Activated CD4-positive, alpha-beta T cell treated with anti-CD3 and anti-CD28 coated beads, Interleukin-2, amount 50 U/mL, for 16 hours (primary cell): ENCODE data around the gene KIAA1614.

ENCODE experiments used
- DNase-seq: peaks from one replicate; pipeline ENCODE4 v3.0.0-alpha.2; 2020

KIAA1614 gene

GRCh38 chr1:180927348-180927747, 14.7 kb downstream of the KIAA1614 start:
- no peak for DNase-seq

GRCh38 chr1:180927841-180928240, 15.1 kb downstream of the KIAA1614 start:
- no peak for DNase-seq

DNA sequence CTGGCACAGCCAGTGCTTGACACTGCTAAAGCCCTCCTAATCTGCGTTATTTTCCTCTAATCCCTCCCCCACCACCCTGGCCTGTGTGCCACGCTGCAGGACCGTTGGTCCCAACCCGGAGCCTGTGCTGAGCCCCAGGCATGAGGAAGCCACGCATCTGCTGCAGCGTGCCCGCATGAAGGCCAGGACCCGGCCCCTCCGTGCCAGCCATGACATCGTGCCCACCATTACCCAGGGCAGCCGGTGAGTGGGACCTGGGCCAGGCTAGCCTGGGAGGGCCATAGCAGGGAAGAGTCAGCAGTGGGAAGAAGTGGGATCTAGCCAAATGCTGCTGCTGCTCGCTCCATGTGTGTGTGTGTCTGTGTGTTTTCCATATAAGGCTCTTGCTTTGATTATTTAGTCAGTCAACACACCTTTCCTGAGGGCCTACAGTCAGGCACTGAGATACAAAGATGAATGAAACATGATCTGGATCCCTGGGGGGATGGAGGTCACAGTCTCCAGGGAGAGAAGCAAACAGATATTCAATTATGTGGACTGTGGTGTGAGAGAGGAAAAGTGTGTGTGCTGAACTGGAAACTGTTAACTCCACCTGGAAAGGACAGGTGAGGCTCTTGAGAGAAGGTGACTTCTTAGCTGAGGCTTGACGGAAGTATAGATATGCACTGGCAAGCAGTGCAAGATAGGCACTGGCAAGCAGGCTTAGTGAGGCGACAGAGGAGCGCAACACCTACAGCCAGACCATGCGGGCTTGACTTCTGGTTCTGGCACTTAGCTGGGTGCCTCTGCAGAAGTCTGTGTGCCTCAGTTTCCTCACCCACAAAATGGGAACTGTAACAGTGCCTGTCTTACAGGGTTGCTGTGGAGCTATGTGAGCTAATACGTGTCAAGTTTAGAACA, 15.9 kb downstream of the KIAA1614 start:
- no peak for DNase-seq

GRCh38 chr1:180929389-180929788, 16.7 kb downstream of the KIAA1614 start:
- no peak for DNase-seq

DNA sequence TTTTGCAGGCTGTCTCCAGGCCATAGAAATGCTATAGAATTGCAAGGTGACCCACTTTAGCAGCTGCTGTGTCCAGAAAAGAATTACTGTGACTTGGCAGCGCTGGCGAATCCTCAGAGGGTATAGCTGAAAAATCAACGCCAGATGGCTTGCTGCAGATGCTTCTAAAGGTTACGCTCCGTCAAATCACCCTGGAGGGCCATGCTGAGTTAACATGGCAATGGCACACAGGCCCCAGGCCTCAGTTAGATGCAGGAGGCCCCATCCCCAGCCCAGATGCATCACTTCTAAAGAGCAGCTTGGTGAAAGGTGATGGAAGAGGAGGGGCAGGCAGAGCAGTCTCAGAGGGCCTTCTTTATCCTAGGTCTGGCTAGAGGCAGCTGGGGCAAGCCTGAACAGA, 18.0 kb downstream of the KIAA1614 start:
- no peak for DNase-seq

DNA sequence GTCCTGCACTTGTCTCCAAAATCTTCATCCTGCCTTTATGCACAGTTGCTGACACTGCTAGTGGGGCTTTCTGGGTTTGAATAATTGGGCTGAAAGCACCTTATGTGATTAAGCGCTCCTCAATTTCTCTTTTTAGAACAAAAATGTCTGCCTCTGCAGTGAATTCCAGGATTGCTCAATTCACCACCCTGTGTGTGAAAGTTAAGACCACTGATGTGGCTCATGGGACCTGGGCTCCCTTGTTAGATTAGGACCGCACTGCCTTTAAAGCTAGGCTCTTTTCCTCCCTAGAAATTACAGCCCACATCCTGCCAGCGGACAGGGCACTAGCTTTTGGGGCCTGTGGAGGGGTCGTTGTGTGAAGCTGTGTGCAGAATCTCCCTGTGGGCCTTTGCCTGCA, 18.8 kb downstream of the KIAA1614 start:
- DNase-seq = no peak

- DNase-seq = no peak
Measured at GRCh38 chr1:180932378-180932777, 19.7 kb downstream of the KIAA1614 start.

DNA sequence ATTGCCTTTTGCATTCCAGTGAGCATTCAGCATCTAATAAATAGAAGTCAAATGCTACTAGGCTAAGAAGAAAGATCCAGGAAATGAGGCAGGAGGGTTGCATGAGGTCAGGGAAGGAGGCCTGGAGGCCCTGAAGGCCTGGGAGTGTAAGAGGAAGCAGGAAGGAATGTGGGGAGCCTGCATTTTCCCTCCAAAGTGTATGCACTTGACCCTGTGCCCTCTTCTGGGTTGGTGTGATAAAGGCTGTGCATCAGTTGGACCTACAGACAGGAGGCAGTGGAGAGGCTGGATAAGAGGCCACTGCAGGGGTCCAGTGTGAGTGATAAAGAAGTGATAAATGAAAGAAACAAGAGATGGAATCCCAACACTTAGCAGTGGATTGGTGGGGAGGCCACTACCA, 20.4 kb downstream of the KIAA1614 start:
- DNase-seq = no peak

GRCh38 chr1:180934563-180934962, 21.9 kb downstream of the KIAA1614 start:
- DNase-seq = no peak

GRCh38 chr1:180935326-180936109, 22.8 kb downstream of the KIAA1614 start:
- DNase-seq = no peak

- no peak for DNase-seq
Measured at GRCh38 chr1:180936110-180937011, 23.7 kb downstream of the KIAA1614 start.

DNA sequence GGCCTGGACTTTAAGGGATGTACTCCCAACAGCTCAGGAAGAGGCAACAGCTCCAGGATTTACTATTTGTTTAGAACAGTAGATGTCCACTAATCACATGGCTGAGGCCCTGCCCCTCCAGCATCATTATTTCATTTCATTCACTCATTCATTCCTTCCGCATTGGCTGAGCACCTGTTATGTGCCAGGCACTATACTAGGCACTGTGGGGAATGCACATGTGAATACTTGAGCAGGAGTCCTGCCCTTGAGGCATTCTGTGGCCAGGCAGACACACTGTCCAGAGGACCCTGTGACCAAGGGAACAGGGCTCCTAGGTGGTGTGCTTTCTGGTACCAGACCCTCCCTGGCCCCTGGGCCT, 24.3 kb downstream of the KIAA1614 start:
- DNase-seq = no peak

DNA sequence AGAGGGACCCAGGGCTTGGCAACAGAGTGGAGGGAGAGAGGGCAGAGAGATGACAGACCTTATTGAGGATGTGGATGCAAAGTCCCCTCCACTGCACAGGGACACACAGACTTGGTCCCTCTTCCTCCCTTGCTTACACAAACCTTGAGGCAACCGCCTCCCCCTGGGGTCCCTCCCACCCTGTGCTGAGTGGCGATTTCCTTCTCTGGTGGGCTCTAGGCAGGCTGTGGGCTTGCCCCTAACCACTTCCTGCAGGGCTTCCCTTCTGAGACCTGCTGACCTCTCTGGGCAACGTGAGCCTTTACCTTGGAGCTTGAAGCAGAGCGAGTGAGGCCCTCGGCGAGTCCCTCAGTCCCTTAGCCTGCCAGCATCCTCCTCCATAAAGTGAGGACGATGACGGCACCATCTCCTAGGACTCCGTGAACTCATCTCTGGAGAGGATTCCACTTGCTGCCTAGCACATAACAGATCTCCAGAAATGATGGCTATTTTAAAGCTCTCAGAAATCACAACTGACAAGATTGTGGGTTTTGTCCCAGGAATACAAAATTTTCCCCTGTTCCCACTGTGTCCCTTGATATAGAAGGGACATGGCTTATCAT, 25.0 kb downstream of the KIAA1614 start:
- DNase-seq = no peak

- no peak for DNase-seq
Measured at GRCh38 chr1:180939073-180939710, 26.5 kb downstream of the KIAA1614 start.

DNA sequence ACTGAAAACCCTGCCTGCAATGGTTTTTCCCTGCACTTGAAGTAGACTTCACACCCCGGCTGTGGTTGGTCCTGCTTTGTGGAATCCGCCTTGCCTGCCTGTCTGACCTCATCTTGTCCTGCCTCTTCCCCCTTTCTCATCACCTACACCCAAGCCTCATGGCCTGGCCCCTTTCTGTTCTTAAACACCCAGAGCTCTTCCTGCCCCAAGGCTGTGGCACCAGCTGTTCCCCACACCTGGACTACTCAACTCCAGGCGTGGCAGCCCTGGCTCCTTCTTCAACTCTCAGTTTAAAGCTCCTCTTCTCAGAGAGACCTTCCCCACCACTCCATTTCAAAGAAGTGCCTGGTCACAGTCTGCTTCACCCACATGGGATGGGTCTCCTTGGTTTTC, 27.0 kb downstream of the KIAA1614 start:
- DNase-seq = no peak

DNA sequence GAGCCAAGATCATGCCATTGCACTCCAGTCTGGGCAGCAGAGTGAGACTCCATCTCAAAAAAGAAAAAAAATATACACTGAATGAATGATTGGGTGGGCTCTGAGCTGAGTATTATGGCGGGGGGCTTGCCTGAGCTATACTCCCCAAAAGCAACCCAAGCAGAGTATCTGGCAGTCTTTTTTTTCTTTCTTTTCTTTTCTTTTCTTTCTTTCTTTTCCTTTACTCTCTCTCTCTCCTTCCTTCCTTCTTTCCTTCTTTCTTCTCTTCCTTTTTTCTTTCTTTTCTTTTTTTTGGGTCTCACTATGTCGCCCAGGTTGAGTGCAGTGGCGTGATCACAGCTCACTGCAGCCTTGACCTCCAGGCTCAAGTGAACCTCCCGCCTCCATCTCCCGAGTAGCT, 27.7 kb downstream of the KIAA1614 start:
- no peak for DNase-seq

GRCh38 chr1:180941518-180942275, 29.0 kb downstream of the KIAA1614 start:
- no peak for DNase-seq

GRCh38 chr1:180945151-180945550, 32.5 kb downstream of the KIAA1614 start:
- no peak for DNase-seq

DNA sequence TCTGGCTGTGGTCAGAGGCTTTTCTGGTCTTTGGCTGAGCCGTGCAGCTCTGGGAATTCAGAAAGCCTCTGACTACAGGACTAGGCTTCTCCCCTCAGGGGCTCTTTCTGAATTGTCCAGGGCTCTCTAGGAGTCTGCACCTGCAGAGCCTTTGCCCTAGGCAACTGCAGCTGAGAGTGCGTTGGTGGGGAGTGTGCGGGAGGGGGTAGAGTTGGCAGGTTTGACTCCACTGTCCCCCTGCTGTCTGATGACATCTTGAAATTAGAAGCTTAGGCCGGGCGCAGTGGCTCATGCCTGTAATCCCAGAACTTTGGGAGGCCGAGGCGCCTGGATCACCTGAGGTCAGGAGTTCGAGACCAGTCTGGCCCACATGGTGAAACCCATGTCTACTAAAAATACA, 32.9 kb downstream of the KIAA1614 start:
- no peak for DNase-seq

- no peak for DNase-seq
Measured at GRCh38 chr1:180946056-180946455, 33.4 kb downstream of the KIAA1614 start.
